SIG-M5 treated with dmso at 0.1 percent for 504 hours (cell line): ENCODE measurements around the gene EXOG.

Experiments used
- DNase-seq: peaks from one replicate; lab custom pipeline; 2025; ENCODE audit not compliant: unreplicated experiment; lab: John Stamatoyannopoulos, UW

Gene EXOG

GRCh38 chr3:38496131-38496910, at the start of gene EXOG:
Gene EXOG (plus strand): TSS chr3:38496340. CDS start chr3:38496368, 28 bp downstream.
- DNase-seq, result peak; percentile 87

- no peak for DNase-seq
Observed at GRCh38 chr3:38446812-38447211, 49.3 kb upstream of the EXOG start.

GRCh38 chr3:38450853-38451252, 45.3 kb upstream of the EXOG start:
- DNase-seq, result no peak

DNA sequence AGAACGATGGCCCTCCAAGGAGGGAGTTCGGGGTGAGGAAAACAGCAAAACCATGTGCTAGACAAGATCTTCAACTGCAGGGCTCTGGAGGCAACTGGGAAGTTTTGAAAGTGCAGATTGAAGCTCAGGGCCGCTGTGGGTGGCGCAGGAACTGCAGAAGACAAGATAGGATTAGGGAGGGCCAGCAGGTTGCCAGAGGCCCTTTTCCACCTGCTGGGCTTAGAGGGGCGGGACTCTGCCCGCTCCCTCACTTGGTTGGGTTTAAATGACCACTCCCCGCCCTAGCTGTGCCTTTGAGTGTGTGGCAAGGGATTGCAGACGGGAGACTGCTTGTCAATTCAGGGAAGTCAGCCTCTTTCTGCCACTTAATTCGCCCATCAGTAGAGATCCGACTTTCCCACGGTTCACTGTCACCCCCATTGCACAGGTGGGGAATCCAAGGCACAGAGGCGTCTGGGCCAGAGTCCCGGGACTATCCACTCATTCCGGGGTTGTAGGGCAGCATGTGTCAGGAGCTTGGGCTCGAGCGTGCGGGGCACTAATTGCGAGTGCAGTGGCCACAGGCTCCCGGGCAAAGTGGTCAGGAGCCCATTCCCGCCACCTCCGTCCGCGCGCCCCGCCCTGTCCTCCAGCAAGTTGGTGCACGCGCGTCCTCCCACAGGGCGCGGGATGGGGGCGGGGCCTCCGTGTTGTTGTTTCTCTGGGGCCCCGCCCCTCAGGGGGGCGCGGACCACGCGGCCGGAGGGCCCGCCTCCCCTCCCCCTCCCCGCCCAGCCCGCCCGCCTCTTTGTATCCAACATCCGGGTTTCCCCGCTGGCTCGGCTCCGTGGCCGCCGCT, 42.8 kb upstream of the EXOG start, which contains the start of gene ACVR2B:
Gene ACVR2B, plus strand, starts transcription at position 816 of the 838 bp plus-strand sequence. CDS start 433 bp downstream, outside the sequence.
- DNase-seq, result peak; percentile 60

DNA sequence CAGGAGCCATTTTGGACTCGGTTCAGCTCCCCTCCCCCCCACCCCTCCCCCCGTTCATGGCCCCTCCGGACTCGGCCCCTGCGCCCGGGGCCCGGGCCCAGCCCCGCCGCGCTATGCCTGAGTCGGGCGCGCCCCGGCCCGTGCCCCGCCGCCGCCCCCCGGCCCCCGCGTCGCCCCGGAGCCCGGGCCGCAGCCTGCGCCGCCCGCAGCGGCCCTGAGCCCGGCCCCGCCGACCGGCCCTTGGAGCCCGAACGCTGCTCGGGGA, 42.3 kb upstream of the EXOG start:
- no peak for DNase-seq

DNA sequence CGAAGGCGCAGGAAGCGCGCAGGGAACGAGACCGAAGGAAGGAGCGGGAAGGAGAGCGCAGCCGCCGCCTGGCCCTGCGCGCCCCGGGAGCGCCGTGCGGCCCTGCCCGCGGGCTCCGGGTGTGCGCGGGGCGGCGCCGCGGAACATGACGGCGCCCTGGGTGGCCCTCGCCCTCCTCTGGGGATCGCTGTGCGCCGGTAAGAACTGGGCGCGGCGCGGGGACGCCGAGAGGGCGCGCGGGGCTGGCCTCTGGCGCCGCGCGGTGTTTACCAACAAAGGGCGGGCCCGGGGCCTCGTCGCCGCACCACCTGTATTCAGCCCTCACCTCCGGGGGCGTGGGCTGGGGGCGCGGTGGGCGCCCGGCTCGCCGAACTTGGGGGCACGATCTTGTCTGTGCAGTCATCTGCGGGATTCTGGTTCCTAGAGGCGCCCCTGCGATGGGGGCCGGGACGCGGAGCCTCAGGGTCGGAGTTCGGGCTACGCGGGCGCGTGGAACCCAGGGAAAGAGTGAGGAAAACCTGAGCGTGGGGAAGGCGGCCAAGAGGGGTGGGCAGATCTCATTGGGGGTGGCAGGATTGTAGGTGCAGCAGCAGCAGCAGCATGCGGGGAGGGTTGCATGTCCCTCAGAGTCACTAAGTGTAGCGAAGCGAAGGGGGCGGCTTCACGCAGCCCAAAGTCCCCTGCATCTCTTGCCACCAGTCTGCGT, 41.8 kb upstream of the EXOG start:
- DNase-seq, result peak; percentile 13

DNA sequence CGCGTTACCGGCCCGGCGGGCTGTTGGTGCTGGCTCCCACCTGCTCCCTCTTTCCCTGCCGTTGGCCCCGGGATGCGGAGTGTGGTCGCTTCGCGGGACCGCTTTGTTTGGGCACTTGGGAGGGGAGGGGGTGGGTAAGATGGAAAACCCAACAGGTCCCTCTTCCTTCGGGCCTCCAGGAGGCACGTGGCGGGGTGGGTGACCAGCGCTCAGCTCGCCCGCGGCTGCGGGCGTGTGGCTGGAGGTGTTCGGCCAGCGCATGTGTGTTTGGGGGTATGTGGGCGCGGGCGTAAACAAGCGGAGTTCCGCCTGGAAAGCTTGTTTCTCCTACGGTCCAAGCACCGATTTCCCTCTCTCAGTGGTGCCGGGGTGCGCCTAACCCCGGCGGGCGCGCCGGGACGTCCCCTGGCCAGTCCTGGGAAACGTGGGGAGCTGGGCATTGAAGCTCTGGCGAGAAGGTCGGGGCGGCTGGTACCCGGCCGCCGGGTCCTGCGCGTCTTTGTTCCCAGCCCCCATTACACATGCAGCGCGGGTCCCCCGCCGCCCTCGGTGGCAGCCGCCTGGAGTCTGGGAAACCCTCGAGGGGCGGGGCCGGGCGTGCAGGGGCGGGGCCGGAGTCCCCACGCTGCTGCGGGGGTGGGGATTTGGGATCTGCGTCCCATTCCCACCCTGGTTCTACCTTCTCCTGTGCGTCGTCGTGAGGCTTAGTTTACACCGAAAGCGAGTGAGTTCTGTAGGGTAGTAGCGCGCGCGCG, 41.1 kb upstream of the EXOG start:
- DNase-seq, result peak; percentile 57

GRCh38 chr3:38455639-38456430, 40.3 kb upstream of the EXOG start:
- no peak for DNase-seq

DNA sequence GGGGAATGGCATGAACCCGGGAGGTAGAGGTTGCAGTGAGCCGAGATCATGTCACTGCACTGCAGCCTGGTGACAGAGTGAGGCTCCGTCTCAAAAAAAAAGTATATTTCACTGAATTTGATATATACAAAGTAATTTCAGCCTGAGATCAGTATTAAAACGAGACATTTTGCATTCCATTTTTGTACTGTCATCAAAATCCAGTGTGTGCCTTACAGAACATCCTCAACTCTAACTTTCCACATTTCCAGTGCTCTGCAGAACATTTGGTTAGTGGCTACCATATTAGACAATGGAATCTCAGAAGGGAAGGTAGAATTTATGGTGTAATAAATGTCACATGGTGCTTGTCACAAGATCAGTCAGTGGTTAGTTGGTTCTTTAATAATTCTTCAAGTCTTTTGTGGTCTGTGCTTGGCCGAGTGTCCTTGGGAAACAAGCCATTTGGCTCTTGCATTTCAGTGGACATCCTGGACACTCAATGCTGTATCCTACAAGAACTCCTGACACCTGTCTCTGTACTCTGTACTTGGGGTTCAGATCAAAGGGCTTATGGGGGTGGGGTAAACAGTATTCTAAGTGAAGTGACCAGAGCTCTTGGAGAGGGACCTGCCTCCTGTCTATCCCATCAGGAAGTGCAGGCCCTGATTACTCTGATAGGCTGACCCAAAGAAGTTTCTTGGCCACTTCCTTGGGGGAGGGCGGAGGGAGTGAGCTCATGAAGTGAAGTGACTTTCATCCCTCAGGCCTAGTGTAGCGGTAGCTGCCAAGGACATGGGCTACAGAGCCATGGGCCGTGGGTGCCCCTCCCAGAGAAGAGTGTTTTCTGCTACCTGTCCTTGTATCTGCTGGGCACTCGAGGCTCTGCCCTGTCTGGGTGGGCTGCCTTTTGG, 38.8 kb upstream of the EXOG start:
- no peak for DNase-seq

- no peak for DNase-seq
Observed at GRCh38 chr3:38458796-38459498, 37.2 kb upstream of the EXOG start.

- no peak for DNase-seq
Observed at GRCh38 chr3:38459499-38460048, 36.6 kb upstream of the EXOG start.

DNA sequence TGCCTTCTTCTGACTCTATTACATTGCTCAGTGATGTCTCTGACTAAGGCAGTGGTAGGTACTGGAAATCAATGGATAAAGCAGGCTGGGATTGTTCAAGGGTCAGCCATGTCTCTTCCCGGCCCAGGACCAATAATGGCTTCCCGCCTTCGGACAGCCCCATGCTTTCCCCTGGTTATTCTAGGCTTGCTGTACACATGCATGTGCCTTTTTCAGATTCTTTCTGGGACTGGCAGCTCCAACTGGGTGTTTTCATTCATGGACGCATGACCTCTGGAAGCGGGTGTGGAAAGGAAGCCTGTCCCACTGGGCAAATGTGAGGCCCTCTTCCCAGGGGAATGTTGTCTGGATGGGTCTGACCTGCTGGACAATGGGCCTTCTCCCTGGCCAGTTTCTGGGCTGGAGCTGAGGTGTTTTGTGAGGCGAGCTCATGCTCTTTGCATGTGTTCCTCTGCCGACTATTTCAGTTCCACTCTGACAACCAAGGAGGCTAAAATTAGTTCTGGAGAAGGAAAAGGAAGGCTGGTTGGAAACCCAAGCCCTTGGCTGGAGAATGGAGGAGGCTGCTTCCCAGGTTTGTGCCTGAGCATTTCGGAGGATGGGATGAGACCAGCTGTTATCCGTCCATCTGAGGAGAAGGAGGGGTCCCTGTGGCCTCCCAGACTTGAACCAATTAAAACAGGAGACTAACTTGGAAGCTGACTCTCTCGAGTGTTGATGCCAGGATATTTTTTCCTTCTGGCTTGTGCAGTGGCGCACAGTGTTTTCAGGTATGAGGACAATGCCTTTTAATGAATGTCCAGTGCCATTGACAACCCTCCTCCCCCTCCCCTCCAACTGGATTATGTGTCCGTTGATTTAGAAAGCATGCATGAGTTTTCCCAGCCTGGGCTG, 35.5 kb upstream of the EXOG start:
- DNase-seq, result no peak

GRCh38 chr3:38465588-38466154, 30.5 kb upstream of the EXOG start:
- DNase-seq, result no peak

- DNase-seq, result no peak
Observed at GRCh38 chr3:38468765-38469164, 27.4 kb upstream of the EXOG start.

GRCh38 chr3:38469852-38470251, 26.3 kb upstream of the EXOG start:
- DNase-seq, result no peak

- no peak for DNase-seq
Observed at GRCh38 chr3:38471260-38471857, 24.8 kb upstream of the EXOG start.

GRCh38 chr3:38472342-38472741, 23.8 kb upstream of the EXOG start:
- no peak for DNase-seq
